ENCODE data around the gene GSTM3.
A peak's percentile ranks its signal among the peaks of the same experiment; 100 is the strongest.
"Not testable (repeated sequence)": the region's sequence is repeated elsewhere in the genome, so short reads cannot be mapped to it uniquely, and the experiment has no call there.

The GSTM3 gene

GRCh38 chr1:109761227-109762038 lies 20.6 kb upstream of the GSTM3 start:
- DNase-seq, result no peak

- no peak for DNase-seq
Measured at GRCh38 chr1:109760581-109761226, 19.9 kb upstream of the GSTM3 start.

- no peak for DNase-seq
Measured at GRCh38 chr1:109759513-109760334, 18.9 kb upstream of the GSTM3 start.

GRCh38 chr1:109757936-109758786 lies 17.3 kb upstream of the GSTM3 start:
- no peak for DNase-seq

- DNase-seq, result no peak
Measured at GRCh38 chr1:109756848-109757521, 16.1 kb upstream of the GSTM3 start.

GRCh38 chr1:109756325-109756724 lies 15.5 kb upstream of the GSTM3 start:
- DNase-seq, result not testable (repeated sequence)

GRCh38 chr1:109754738-109755137 lies 13.9 kb upstream of the GSTM3 start:
- no peak for DNase-seq

GRCh38 chr1:109751531-109752260 lies 10.9 kb upstream of the GSTM3 start:
- no peak for DNase-seq

- no peak for DNase-seq
Measured at GRCh38 chr1:109750920-109751319, 10.1 kb upstream of the GSTM3 start.

- no peak for DNase-seq
Measured at GRCh38 chr1:109750241-109750882, 9.5 kb upstream of the GSTM3 start.

GRCh38 chr1:109749221-109749620 lies 8.4 kb upstream of the GSTM3 start:
- DNase-seq, result no peak

- DNase-seq, result not testable (repeated sequence)
Measured at GRCh38 chr1:109748311-109748710, 7.5 kb upstream of the GSTM3 start.

GRCh38 chr1:109739738-109740614 lies 862 bp downstream of the GSTM3 start:
- peak; percentile 42 to 56 for DNase-seq

- no peak for DNase-seq
Measured at GRCh38 chr1:109733236-109733870, 7.5 kb downstream of the GSTM3 start.

GRCh38 chr1:109732390-109732881 lies 8.4 kb downstream of the GSTM3 start:
- DNase-seq, result no peak

GRCh38 chr1:109730666-109731065 lies 10.2 kb downstream of the GSTM3 start:
- DNase-seq, result no peak

GRCh38 chr1:109728870-109729269 lies 12.0 kb downstream of the GSTM3 start:
- no peak for DNase-seq

GRCh38 chr1:109726728-109727373 lies 14.0 kb downstream of the GSTM3 start:
- DNase-seq, result no peak
